GM12878 (cell line): Measurements from ENCODE around the gene SYK.

Experiments
- BCL3 ChIP-seq: IDR thresholded peaks from 2 replicates; pipeline ENCODE4 v1.6.1; 2011; ENCODE audit warnings: borderline replicate concordance, low read depth, mild to moderate bottlenecking, moderate library complexity, low read length; ENCODE audit not compliant: insufficient read depth, poor library complexity, severe bottlenecking
- CTCF ChIP-seq, 3 experiments: IDR thresholded peaks in 2 of 3; conservative IDR thresholded peaks in 1 of 3; 2 replicates each; pipeline ENCODE4 v1.5.1; 2011; ENCODE audit warnings: low read depth in 3 of 3, low read length in 3 of 3, mild to moderate bottlenecking in 3 of 3, control low read depth in 2 of 3, moderate library complexity in 2 of 3, inconsistent platforms in 1 of 3, mixed read lengths in 1 of 3; ENCODE audit not compliant: control insufficient read depth in 2 of 3, insufficient read depth in 1 of 3; ENCODE audit errors: extremely low read depth in 1 of 3
- MAX ChIP-seq: IDR thresholded peaks from 2 replicates; pipeline ENCODE4 v1.6.1; 2012; ENCODE audit warnings: low read depth, low read length, improper control_type of control experiment
- MLLT1 ChIP-seq: fragments of 450-650 bp; IDR thresholded peaks from 2 replicates; pipeline ENCODE4 v1.6.1; 2016; ENCODE audit warnings: mild to moderate bottlenecking
- POLR2AphosphoS5 ChIP-seq: IDR thresholded peaks from 2 replicates; pipeline ENCODE4 v1.6.1; 2011; ENCODE audit warnings: mild to moderate bottlenecking, low read length, inconsistent platforms
- SIX5 ChIP-seq: IDR thresholded peaks from 2 replicates; pipeline ENCODE4 v1.6.1; 2011; ENCODE audit warnings: mild to moderate bottlenecking, low read depth, low read length, moderate library complexity; ENCODE audit not compliant: severe bottlenecking

- TF ChIP-seq MAX (no peak), CTCF (IDR thresholded peaks at IDR 0.05 in 2 of 3, conservative IDR thresholded peaks at IDR 0.05 in 1 of 3; ENCODE audit: control insufficient read depth in 2 of 3, extremely low read depth in 1 of 3, insufficient read depth in 1 of 3, low read depth in 3 of 3, low read length in 3 of 3) (peak in 2 of 3 experiments; percentile 29 to 49; a peak in 3 of 6 replicates), SIX5 (no peak), MLLT1 (no peak), POLR2AphosphoS5 (no peak), BCL3 (no peak)
Measured at GRCh38 chr9:90830051-90830450, 28.4 kb downstream of the SYK start.
